KOPT-K1 (cell line): ENCODE data around the gene SLC8A1.

Source experiments
- H3K27ac ChIP-seq: fragments of 200-600 bp; sonication (generic); 2 replicates; pipeline ENCODE4 v1.5.1; 2016; ENCODE audit warnings: antibody characterized with exemption, mild to moderate bottlenecking, low read depth, low read length; ENCODE audit not compliant: poor library complexity, severe bottlenecking
- H3K36me3 ChIP-seq: fragments of 200-600 bp; sonication (generic); 2 replicates; pipeline ENCODE4 v1.5.1; 2017; ENCODE audit warnings: antibody characterized with exemption, mild to moderate bottlenecking, low read length, moderate library complexity; ENCODE audit not compliant: insufficient read depth
- H3K9me3 ChIP-seq: fragments of 200-600 bp; sonication (generic); 2 replicates; pipeline ENCODE4 v1.5.1; 2017; ENCODE audit warnings: antibody characterized with exemption, low read length, mild to moderate bottlenecking; ENCODE audit not compliant: insufficient read depth, poor library complexity, severe bottlenecking

The SLC8A1 gene

GRCh38 chr2:40418614-40419363 is 33.1 kb downstream of the SLC8A1 start:
- Histone ChIP-seq H3K36me3 (no peaks in the 10 kb centered on the region), H3K9me3 (no peaks in the 10 kb centered on the region), H3K27ac (no peak overlapping the region)

GRCh38 chr2:40416486-40416885 is 35.4 kb downstream of the SLC8A1 start:
- no peaks in the 10 kb centered on the region for H3K9me3 ChIP-seq
- H3K36me3 ChIP-seq: no peaks in the 10 kb centered on the region
- H3K27ac ChIP-seq: no peak overlapping the region

DNA sequence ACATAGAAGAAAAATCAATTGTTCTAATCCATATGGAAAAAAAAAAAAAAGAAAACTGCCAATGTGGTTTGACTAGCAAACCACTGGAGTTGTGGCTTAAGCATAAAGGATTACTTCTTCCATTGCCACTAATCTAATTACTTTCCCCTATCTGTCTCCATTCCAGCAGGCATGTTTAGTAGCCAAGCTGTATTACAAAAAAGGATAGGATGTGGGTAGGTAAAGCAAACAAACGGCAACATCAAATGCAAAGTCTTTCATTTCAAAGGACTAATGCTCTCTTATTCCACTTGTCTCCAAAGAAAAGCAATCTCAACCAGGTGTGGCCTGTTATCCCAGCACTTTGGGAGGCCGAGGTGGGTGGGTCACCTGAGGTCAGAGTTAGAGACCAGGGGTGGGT is 36.5 kb downstream of the SLC8A1 start:
- Histone ChIP-seq H3K9me3 (no peaks in the 10 kb centered on the region), H3K36me3 (no peaks in the 10 kb centered on the region), H3K27ac (no peak overlapping the region)

- no peaks in the 10 kb centered on the region for H3K36me3 ChIP-seq
- H3K27ac ChIP-seq: no peak overlapping the region
- no peaks in the 10 kb centered on the region for H3K9me3 ChIP-seq
Measured at GRCh38 chr2:40412456-40412855, 39.4 kb downstream of the SLC8A1 start.

DNA sequence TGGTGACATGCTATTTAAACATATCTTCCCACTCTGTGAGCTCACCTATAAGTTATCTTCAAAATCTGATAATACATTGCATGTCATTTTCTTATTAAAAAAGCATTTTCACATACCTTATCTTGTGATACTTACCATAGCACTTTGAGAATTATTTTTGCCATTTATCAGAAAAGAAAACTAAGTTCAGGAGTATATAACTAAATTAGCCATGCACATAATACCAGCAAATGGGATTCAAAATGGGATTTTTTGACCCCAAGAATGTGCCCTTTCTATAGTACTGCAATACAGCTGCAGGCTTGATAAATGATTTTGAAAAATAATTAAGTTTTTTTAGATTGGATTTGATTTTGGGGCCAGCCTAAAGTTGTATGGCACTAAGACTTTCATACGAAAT is 41.2 kb downstream of the SLC8A1 start:
- Histone ChIP-seq H3K36me3 (no peaks in the 10 kb centered on the region), H3K27ac (no peak overlapping the region), H3K9me3 (no peaks in the 10 kb centered on the region)

- no peaks in the 10 kb centered on the region for H3K36me3 ChIP-seq
- H3K27ac ChIP-seq: no peak overlapping the region
- H3K9me3 ChIP-seq: no peaks in the 10 kb centered on the region
Measured at GRCh38 chr2:40409734-40410133, 42.2 kb downstream of the SLC8A1 start.

DNA sequence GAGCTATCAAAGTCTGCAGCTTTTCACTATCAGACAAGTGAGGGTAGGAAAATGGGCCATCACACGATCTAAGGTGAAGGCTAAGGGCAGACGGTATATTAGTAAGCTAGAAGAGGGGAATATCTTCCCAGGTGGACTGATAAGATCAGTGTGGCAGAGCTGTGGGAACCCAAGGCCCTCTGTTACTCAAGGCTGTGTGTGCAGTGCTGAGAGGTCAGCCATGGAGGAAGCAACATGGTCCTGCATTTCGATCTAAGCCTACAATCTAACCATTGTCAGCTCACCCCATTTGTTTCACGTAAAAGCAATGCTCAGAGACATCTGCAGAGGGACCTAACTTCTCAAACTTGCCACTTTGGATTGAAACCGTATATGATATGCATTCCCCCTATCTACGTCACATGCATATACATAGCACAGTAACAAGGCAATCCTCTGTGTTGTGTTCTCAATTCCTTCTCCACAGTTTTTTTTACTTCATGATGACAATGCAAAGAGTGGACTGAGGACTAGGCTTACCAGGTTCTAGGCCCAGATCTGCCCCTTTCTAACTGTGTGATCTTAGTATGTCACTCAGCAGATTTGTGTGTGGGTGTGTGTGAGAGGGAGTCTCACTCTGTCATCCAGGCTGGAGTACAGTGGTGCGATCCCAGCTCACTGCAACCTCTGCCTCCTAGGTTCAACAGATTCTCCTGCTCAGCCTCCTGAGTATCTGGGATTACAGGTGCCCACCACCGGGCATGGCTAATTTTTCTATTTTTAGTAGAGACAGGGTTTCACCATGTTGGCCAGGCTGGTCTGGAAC is 45.2 kb downstream of the SLC8A1 start:
- Histone ChIP-seq H3K27ac (no peak overlapping the region), H3K9me3 (no peaks in the 10 kb centered on the region), H3K36me3 (no peaks in the 10 kb centered on the region)

- no peaks in the 10 kb centered on the region for H3K36me3 ChIP-seq
- no peak overlapping the region for H3K27ac ChIP-seq
- no peaks in the 10 kb centered on the region for H3K9me3 ChIP-seq
Measured at GRCh38 chr2:40405465-40405864, 46.4 kb downstream of the SLC8A1 start.

DNA sequence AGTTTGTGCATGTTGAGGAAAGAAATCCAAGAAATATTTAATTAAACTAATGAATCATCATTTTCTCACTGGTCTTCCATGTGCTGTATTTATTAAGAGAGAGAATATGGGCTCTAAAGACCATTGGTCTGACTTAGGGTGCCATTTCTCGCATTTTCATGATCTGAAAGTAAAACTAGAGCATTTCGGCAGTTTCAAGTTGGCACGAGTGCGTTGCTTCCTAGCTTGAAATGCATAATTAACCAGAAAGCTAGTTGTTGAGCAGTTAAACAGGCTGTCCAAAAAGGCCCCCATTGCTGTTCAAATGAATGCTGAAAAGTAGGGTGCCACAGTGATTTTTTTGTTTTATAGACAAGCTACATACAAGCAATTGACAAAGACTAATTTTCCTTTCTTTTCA is 47.4 kb downstream of the SLC8A1 start:
- Histone ChIP-seq H3K27ac (no peak overlapping the region), H3K36me3 (no peaks in the 10 kb centered on the region), H3K9me3 (no peaks in the 10 kb centered on the region)

GRCh38 chr2:40403233-40403836 is 48.6 kb downstream of the SLC8A1 start:
- H3K36me3 ChIP-seq: no peaks in the 10 kb centered on the region
- no peak overlapping the region for H3K27ac ChIP-seq
- H3K9me3 ChIP-seq: no peaks in the 10 kb centered on the region

DNA sequence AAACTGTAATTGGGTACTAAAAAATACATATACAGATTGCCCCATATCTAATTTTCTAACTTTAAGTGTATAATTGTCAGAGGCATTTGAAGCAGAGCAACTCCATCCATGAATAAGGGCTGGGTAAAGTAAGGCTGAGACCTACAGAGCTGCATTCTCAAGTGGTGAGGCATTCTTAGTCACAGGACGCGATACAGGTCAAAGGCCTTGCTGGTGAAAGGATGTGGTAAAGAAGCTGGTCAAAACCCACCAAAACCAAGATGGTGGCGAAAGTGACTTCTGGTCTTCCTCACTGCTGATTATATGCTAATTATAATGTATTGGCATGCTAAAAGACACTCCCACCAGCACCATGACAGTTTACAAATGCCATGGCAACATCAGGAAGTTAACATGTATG is 50.0 kb downstream of the SLC8A1 start:
- Histone ChIP-seq H3K27ac (no peak overlapping the region), H3K9me3 (no peaks in the 10 kb centered on the region), H3K36me3 (no peaks in the 10 kb centered on the region)

GRCh38 chr2:40400336-40400953 is 51.4 kb downstream of the SLC8A1 start:
- Histone ChIP-seq H3K27ac (no peak overlapping the region), H3K9me3 (no peaks in the 10 kb centered on the region), H3K36me3 (no peaks in the 10 kb centered on the region)

DNA sequence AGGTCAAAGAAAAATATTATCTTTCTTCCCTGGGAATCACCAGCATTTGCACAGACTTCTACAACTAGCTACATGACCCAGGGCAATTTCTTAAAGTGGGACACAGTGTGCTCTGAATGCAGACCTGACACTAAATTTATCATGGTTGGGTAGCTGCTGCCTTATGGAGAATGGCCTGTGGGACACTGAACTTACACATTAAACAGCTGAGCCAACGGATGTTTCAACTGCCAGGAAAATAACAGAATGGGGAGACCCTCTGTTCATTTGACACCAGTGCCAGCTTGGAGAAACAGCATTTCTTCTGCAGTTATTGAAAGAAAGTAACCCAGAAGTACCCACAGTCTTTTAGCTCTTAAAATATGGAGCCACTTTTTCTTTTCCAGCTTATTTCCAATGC is 54.1 kb downstream of the SLC8A1 start:
- Histone ChIP-seq H3K36me3 (no peaks in the 10 kb centered on the region), H3K27ac (no peak overlapping the region), H3K9me3 (no peaks in the 10 kb centered on the region)

- Histone ChIP-seq H3K27ac (no peak overlapping the region), H3K9me3 (no peaks in the 10 kb centered on the region), H3K36me3 (no peaks in the 10 kb centered on the region)
Measured at GRCh38 chr2:40396124-40396523, 55.8 kb downstream of the SLC8A1 start.
